GM04503 (cell line): ENCODE data around the gene TLX1.
"Not testable (repeated sequence)": the region's sequence is repeated elsewhere in the genome, so short reads cannot be mapped to it uniquely, and the experiment has no call there.

Source experiments
- DNase-seq: peaks from one replicate; pipeline ENCODE4 v3.0.0-alpha.2; 2012; ENCODE audit warnings: low read depth

The TLX1 gene

GRCh38 chr10:101152316-101152715 lies 21.2 kb downstream of the TLX1 start:
- DNase-seq, result no peak

DNA sequence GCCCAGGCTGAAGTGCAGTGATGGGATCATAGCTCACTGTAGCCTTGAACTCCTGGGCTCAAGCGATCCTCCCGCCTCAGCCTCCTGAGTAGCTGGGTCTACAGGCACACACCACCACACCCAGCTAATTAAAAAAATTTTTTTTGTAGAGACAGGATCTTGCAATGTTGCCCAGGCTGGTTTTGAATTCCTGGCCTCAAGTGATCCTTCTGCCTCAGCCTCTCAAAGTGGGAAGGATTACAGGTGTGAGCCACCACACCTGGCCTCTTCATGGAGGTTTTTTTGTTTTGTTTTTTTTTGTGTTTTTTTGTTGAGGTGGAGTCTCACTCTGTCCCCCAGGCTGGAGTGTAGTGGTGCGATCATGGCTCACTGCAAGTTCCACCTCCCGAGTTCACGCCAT lies 23.4 kb downstream of the TLX1 start:
- not testable (repeated sequence) for DNase-seq

DNA sequence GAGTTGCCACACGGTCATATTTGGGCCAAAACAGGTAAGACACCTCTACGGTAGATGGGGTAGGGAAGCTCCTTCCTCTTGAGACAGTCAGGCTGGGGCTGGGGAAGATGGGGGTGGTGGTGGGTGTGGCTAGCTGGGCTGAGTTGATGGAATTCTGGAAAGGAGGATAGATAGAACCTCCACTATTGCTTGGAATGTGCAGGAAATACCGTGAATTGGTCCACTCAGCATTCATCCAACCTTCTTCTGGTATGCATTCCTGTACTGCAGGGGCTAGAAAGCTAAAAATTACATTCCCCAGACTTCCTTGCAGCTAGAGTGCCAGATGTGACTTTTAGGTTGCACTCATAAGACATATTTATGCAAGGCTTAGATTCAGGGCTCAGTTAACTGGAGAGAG lies 24.8 kb downstream of the TLX1 start:
- peak; percentile 21 for DNase-seq

- no peak for DNase-seq
Measured at GRCh38 chr10:101157756-101158458, 26.8 kb downstream of the TLX1 start.

DNA sequence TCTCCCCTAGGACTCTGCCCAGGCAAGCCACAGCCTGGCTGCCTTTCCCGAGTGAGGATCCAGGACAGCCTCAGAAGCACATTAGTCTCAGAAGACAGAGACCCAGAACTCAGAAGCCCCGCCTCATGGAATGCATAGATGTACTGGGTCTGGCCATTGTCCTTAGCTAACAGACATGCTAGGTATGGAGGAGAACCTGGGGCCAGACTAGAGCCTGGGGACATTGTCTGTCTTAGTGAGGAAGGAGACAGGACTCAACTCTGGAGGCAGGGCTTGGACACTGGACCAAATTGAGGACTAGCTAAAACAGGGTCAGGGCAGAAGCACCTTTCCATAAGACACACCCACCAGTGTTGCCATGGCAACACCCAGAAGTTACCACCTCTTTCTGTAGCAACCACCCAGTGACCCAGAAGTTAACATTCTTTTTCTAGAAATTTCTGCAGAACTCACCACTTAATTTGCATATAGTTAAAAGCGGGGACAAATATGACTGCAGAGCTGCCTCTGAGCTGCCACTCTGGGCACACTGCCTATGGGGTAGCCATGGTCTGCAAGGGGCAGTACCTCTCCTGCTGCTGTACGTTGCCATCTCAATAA lies 27.5 kb downstream of the TLX1 start:
- DNase-seq, result no peak

- DNase-seq, result no peak
Measured at GRCh38 chr10:101161494-101162299, 30.6 kb downstream of the TLX1 start.

- no peak for DNase-seq
Measured at GRCh38 chr10:101162677-101163076, 31.6 kb downstream of the TLX1 start.

GRCh38 chr10:101164020-101164419 lies 32.9 kb downstream of the TLX1 start:
- DNase-seq, result no peak

DNA sequence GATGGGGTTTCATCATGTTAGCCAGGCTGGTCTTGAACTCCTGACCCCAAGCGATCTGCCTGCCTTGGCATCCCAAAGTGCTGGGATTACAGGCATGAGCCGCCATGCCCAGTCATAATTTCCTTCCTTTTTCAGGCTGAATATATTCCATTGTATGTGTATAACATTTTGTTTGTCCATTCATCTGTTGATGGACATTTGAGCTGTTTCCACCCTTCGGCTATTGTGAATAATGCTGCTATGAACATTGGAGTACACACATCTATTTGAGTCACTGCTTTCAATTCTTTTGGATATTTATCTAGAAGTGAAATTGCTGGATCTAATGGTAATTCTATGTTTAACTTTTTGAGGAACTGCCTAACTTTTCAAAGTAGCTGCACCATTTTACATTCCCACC lies 34.6 kb downstream of the TLX1 start:
- no peak for DNase-seq

DNA sequence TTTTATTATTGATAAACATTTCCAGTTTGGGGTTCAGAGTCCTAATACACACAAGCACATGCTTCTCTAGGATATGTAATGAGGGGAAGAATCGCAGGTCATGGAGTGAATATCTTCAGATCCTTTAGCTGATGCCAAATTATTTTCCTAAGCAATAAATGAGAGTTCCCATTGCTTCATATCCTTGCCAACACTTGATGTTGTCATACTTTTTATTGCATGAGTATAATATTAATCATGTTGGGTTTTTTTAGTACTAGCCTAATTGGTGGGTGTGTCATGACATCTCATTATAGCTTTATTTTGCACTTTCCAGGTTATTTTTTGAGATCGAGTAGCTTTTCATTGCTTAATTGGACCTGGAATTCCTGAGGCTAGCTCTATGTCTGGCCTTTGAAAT lies 35.3 kb downstream of the TLX1 start:
- no peak for DNase-seq

GRCh38 chr10:101172741-101173140 lies 41.6 kb downstream of the TLX1 start:
- no peak for DNase-seq

DNA sequence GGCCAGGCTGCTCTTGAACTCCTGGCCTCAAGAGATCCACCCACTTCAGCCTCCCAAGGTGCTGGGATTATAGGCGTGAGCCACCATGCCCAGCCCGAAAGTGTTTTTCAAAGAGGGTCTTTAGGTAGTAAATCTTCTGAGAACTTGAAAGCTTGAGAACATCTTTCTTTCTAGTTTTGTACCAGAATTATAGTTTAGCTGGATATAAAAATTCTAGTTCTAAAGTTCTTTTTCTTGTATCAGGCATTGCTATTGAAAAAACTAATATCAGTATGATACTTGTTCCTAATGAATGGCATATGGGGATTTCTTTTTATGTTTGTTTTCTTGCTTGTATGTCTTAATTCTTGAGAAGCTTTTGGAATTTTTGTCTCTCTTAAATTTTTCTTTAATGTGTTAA lies 43.2 kb downstream of the TLX1 start:
- DNase-seq, result no peak

- no peak for DNase-seq
Measured at GRCh38 chr10:101176577-101176976, 45.5 kb downstream of the TLX1 start.

- no peak for DNase-seq
Measured at GRCh38 chr10:101182936-101183335, 51.8 kb downstream of the TLX1 start.

DNA sequence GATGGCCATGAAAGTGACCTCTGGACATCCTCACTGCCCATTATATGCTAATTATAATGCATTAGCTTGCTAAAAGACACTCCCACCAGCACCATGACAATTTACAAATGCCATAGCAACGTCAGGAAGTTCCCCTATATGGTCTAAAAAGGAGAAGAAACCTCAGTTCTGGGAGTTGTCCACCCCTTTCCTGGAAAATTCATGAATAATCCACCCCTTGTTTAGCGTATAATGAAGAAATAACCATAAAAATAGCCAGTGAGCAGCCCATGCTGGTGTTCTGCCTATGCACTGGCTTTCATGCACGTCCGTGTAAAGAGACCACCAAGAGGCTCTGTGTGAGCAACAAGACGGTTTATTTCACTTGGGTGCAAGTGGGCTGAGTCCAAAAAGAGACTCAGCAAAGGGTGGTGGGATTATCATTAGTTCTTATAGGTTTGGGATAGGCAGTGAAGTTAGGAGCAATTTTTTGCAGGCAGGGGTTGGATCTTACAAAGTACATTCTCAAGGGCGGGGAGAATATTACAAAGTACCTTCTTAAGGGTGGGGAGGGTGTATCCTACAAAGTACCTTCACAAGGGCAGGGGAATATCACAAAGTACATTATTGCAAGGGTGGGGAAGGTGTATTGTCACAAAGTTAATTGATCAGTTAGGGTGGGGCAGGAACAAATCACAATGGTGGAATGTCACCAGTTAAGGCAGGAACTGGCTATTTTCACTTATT lies 52.5 kb downstream of the TLX1 start:
- DNase-seq, result no peak
